Smooth muscle cell (in vitro differentiated cells): ENCODE data around the gene USP10. TPM values are rescaled to one million over a fixed set of nuclear protein-coding genes. Genes with fewer than 3 reads are reported as not detected.
"Not testable (repeated sequence)": the region's sequence is repeated elsewhere in the genome, so short reads cannot be mapped to it uniquely, and the experiment has no call there.

ENCODE experiments used
- DNase-seq: peaks from one replicate; lab custom pipeline; 2025; ENCODE audit not compliant: unreplicated experiment; lab: John Stamatoyannopoulos, UW
- H2AFZ ChIP-seq: fragments of 200-600 bp; sonication (generic); 2 replicates; pipeline ENCODE4 v1.6.0; 2016; ENCODE audit warnings: antibody characterized with exemption, low read depth, mild to moderate bottlenecking
- H3F3A ChIP-seq: fragments of 200-600 bp; sonication (generic); 2 replicates; pipeline ENCODE4 v1.6.0; 2017; ENCODE audit warnings: antibody characterized with exemption, low read depth
- H3K27ac ChIP-seq: fragments of 200-600 bp; sonication (generic); 2 replicates; pipeline ENCODE4 v1.5.1; 2016; ENCODE audit warnings: low read depth, mild to moderate bottlenecking
- H3K27me3 ChIP-seq: fragments of 200-600 bp; sonication (generic); 2 replicates; pipeline ENCODE4 v1.6.1; 2016; ENCODE audit warnings: low read depth, mild to moderate bottlenecking
- H3K36me3 ChIP-seq: fragments of 200-600 bp; sonication (generic); 2 replicates; pipeline ENCODE4 v1.5.1; 2016; ENCODE audit warnings: low read depth
- H3K4me1 ChIP-seq: fragments of 200-600 bp; sonication (generic); 2 replicates; pipeline ENCODE4 v1.5.1; 2016; ENCODE audit warnings: low read depth
- H3K4me2 ChIP-seq: fragments of 200-600 bp; sonication (generic); 2 replicates; pipeline ENCODE4 v1.6.0; 2016; ENCODE audit warnings: mild to moderate bottlenecking
- H3K4me3 ChIP-seq: fragments of 200-600 bp; sonication (generic); 2 replicates; pipeline ENCODE4 v1.5.1; 2016; ENCODE audit warnings: mild to moderate bottlenecking
- H3K79me2 ChIP-seq: fragments of 200-600 bp; sonication (generic); 2 replicates; pipeline ENCODE4 v1.6.0; 2016; ENCODE audit warnings: low read depth, mild to moderate bottlenecking
- H3K9ac ChIP-seq: fragments of 200-600 bp; sonication (generic); 2 replicates; pipeline ENCODE4 v1.6.0; 2016; ENCODE audit warnings: low read depth
- H3K9me3 ChIP-seq: fragments of 200-600 bp; sonication (generic); replicated peaks from 2 replicates; pipeline ENCODE4 v1.5.1; 2016; ENCODE audit warnings: low read depth
- H4K20me1 ChIP-seq: fragments of 200-600 bp; sonication (generic); 2 replicates; pipeline ENCODE4 v1.6.0; 2016; ENCODE audit warnings: low read depth
- WGBS: methylation state at CpG from one replicate; pipeline ENCODE4 v1.1.7; 2016; ENCODE audit warnings: low lambda C conversion rate; 5-methylcytosine and 5-hydroxymethylcytosine counted together
- polyA plus RNA-seq: library from polyadenylated mRNA; unstranded; fragments of >200 nt; fragmentation: Nextera tagmentation; extraction: Ambion mirVana; gene quantifications from 2 replicates; pipeline ENCODE4 v1.2.1, GENCODE V29; 2016
- total RNA-seq: library from RNA; depleted of rRNA; stranded (reverse); fragments of >200 nt; gene quantifications from 2 replicates; pipeline ENCODE4 v1.2.3, GENCODE V29; 2014
- TF ChIP-seq, protein P1 (sequence below): fragments of 200-600 bp; sonication (generic); IDR thresholded peaks from 2 replicates; pipeline ENCODE4 v1.5.1; 2017; ENCODE audit warnings: borderline replicate concordance, mild to moderate bottlenecking, antibody characterized with exemption; ENCODE audit not compliant: insufficient read depth, poor library complexity, severe bottlenecking

USP10 gene
- total and polyA plus RNA-seq, 2 experiments from 2014 or later: 52.5 to 56.1 TPM

GRCh38 chr16:84741340-84741830, 41.6 kb downstream of the USP10 start:
- Histone ChIP-seq H3K79me2 (peaks cover 66% of the 10 kb centered on the region), H3F3A (no peaks in the 10 kb centered on the region), H3K4me2 (no peak overlapping the region), H3K4me3 (no peak overlapping the region), H3K4me1 (peaks cover 8% of the 10 kb centered on the region), H4K20me1 (peaks cover 80% of the 10 kb centered on the region), H3K9me3 (no peaks in the 10 kb centered on the region), H3K27me3 (no peaks in the 10 kb centered on the region), H3K36me3 (no peaks in the 10 kb centered on the region), H2AFZ (no peak overlapping the region), H3K27ac (no peak overlapping the region), H3K9ac (no peak overlapping the region)
- TF ChIP-seq, protein P1, sequence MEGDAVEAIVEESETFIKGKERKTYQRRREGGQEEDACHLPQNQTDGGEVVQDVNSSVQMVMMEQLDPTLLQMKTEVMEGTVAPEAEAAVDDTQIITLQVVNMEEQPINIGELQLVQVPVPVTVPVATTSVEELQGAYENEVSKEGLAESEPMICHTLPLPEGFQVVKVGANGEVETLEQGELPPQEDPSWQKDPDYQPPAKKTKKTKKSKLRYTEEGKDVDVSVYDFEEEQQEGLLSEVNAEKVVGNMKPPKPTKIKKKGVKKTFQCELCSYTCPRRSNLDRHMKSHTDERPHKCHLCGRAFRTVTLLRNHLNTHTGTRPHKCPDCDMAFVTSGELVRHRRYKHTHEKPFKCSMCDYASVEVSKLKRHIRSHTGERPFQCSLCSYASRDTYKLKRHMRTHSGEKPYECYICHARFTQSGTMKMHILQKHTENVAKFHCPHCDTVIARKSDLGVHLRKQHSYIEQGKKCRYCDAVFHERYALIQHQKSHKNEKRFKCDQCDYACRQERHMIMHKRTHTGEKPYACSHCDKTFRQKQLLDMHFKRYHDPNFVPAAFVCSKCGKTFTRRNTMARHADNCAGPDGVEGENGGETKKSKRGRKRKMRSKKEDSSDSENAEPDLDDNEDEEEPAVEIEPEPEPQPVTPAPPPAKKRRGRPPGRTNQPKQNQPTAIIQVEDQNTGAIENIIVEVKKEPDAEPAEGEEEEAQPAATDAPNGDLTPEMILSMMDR: no peak
- no peak for DNase-seq
- WGBS: 47% methylated on average over 4 of the region's 4 CpGs

DNA sequence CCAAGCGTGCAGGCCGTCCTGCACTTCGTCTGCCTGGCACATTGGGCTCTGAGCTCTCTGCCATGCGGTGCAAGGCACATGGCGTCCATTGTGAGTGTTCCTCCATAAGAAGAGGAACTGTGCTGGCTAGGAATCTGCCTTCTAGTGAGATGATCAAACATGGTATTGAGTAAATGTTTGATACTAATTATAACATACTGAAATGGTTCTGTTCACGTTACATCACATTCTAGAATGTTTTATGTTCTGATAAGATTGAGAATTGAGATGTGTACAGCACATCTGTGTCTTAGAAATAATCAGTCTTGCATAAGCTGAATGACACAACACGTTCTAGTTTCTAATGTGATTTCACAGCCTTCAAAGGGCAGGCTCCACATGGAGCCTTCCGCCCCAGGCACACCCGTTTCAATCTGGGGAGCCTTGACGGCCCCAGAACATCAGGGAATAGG, 42.9 kb downstream of the USP10 start:
- Histone ChIP-seq H3F3A (no peaks in the 10 kb centered on the region), H3K4me1 (peaks cover 8% of the 10 kb centered on the region), H3K27me3 (no peaks in the 10 kb centered on the region), H3K4me3 (no peak overlapping the region), H3K27ac (no peak overlapping the region), H4K20me1 (peaks cover 75% of the 10 kb centered on the region), H3K9me3 (no peaks in the 10 kb centered on the region), H3K4me2 (no peak overlapping the region), H2AFZ (no peak overlapping the region), H3K36me3 (no peaks in the 10 kb centered on the region), H3K79me2 (peaks cover 72% of the 10 kb centered on the region), H3K9ac (no peak overlapping the region)
- TF ChIP-seq, protein P1: no peak
- no peak for DNase-seq
- 85% methylated on average over 10 of the region's 10 CpGs for WGBS

DNA sequence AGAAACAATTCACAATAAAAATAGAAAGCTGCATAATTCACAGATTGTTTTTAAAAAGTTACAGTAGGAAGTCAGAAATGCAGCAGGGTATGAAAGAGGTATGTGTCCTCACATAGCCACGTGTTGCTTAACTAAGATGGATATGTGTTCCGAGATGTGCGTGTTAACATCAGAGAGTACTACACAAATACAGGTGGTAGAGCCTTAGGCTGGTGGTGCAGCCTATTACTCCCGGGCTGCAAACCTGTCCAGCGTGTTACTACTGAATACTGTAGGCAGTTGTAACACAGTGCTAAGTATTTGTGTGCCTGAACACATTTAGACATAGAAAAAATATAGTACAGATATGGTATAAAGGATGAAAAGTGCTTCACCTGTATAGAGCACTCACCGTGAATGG, 46.4 kb downstream of the USP10 start:
- Histone ChIP-seq H3K36me3 (no peaks in the 10 kb centered on the region), H3K4me3 (no peak overlapping the region), H3K79me2 (peaks cover 76% of the 10 kb centered on the region), H3K4me1 (no peaks in the 10 kb centered on the region), H3K9me3 (no peaks in the 10 kb centered on the region), H2AFZ (no peak overlapping the region), H4K20me1 (peaks cover 51% of the 10 kb centered on the region), H3F3A (no peaks in the 10 kb centered on the region), H3K4me2 (no peak overlapping the region), H3K27ac (no peak overlapping the region), H3K9ac (no peak overlapping the region), H3K27me3 (no peaks in the 10 kb centered on the region)
- 90% methylated on average over 6 of the region's 6 CpGs for WGBS
- DNase-seq: no peak
- TF ChIP-seq, protein P1: no peak

GRCh38 chr16:84746875-84747274, 47.1 kb downstream of the USP10 start:
- Histone ChIP-seq H3K4me2 (no peak overlapping the region), H3K4me1 (no peaks in the 10 kb centered on the region), H3K79me2 (peaks cover 76% of the 10 kb centered on the region), H3K4me3 (no peak overlapping the region), H3K9me3 (no peaks in the 10 kb centered on the region), H3K27me3 (no peaks in the 10 kb centered on the region), H3K9ac (no peak overlapping the region), H3K36me3 (no peaks in the 10 kb centered on the region), H3F3A (no peaks in the 10 kb centered on the region), H4K20me1 (peaks cover 46% of the 10 kb centered on the region), H3K27ac (no peak overlapping the region), H2AFZ (no peak overlapping the region)
- TF ChIP-seq, protein P1: peak; percentile 34
- DNase-seq: no peak
- 94% methylated on average over 11 of the region's 11 CpGs for WGBS

DNA sequence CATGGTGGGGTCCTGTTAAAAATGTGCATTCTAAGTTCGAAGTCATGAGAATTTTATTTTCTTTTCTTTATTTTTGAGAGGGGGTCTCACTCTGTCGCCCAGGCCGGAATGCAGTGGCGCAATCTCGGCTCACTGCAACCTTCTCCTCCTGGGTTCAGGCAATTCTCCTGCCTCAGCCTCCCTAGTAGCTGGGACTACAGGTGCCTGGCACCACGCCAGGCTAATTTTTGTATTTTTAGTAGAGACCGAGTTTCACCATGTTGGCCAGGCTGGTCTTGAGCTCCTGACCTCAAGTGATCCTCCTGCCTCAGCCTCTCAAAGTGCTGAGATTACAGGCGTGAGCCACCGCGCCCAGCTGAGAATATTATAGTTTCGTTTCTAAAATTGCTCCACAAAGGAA, 48.4 kb downstream of the USP10 start:
- H3K4me3 ChIP-seq, H3K4me2 ChIP-seq, H2AFZ ChIP-seq, DNase-seq, H3K9ac ChIP-seq, H3K36me3 ChIP-seq, H3K27me3 ChIP-seq, H3K9me3 ChIP-seq, H3K27ac ChIP-seq, H3F3A ChIP-seq, H3K4me1 ChIP-seq: not testable (repeated sequence)
- WGBS: 99% methylated on average over 11 of the region's 11 CpGs
- Histone ChIP-seq H4K20me1 (peaks cover 41% of the 10 kb centered on the region), H3K79me2 (peaks cover 84% of the 10 kb centered on the region)
